Measurements from ENCODE around the gene MEF2D.

The MEF2D gene

GRCh38 chr1:156544592-156545102, 44.1 kb upstream of the MEF2D start:
- TF ChIP-seq CTCF (IDR thresholded peaks at IDR 0.05; ENCODE audit: low read depth, low read length) = no peak
- no peak for DNase-seq (ENCODE audit: extremely low read depth, low read depth)

- DNase-seq (ENCODE audit: extremely low read depth, low read depth) = no peak
- no peak for TF ChIP-seq CTCF (IDR thresholded peaks at IDR 0.05; ENCODE audit: low read depth, low read length)
Observed at GRCh38 chr1:156543066-156543465, 42.5 kb upstream of the MEF2D start.

- TF ChIP-seq CTCF (IDR thresholded peaks at IDR 0.05; ENCODE audit: low read depth, low read length) = no peak
- DNase-seq (ENCODE audit: extremely low read depth, low read depth) = no peak
Observed at GRCh38 chr1:156540955-156541354, 40.4 kb upstream of the MEF2D start.

DNA sequence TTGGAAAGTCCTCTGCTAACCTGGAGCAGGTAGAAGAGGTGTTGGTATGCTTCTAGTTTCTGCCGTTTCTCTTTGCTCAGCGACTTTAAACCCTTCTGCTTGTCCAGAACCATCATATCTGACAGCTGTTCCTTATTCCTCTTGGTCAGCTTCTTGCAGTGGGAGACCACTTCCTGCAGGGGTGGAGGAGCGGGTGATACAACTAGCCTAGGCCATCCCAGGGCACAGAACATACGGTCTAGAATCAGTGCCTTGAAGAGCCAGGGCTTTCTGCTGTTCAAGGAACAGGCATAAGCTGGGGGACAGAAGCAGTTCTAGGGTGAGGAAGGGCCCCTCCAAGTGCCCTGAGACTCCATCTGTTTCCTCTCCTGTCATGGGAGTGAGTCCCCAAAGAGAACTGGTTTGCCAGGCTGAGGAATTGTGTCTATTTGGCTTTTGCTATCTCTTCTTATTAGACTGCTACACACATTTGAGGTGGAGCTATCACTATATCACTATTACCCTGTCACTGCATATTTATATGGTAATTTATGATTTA, 39.3 kb upstream of the MEF2D start:
- TF ChIP-seq CTCF (IDR thresholded peaks at IDR 0.05; ENCODE audit: low read depth, low read length) = no peak
- DNase-seq (ENCODE audit: extremely low read depth, low read depth) = no peak

DNA sequence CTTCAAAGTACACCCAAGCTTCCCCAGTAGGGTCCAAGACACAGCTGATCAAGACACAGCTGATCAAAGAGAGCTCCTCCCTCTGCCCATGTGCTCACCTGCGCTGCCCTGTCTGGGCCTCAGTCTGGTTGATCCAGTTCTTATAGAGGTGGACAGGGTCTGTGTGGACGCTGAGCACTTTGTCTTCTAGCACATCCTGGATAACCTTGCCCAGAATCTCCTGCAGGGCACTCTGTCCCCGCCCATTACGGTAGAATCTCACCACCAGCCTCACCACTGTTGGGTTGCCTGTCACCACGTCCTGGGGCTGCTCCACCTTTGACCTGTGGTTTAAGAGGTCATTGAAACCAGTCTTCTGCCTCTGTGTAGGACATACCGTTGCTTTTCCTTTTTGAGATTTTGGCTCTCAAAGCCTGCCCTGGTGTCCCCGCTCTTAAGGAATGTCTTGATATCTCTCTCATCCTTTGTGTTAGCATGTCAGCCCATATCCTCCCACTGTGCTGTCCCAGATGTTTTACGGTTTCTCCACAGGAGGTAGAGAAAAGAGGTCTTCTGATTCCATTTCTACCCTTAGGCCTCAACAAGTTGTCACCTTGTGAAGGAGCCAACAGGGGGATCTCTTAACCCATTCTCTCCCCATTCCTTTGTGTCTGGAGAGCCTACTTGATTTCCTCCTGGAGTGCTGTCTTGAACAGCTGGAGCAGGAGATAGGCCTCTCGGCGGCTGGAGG, 38.3 kb upstream of the MEF2D start:
- DNase-seq (ENCODE audit: extremely low read depth, low read depth) = no peak
- no peak for TF ChIP-seq CTCF (IDR thresholded peaks at IDR 0.05; ENCODE audit: low read depth, low read length)

DNA sequence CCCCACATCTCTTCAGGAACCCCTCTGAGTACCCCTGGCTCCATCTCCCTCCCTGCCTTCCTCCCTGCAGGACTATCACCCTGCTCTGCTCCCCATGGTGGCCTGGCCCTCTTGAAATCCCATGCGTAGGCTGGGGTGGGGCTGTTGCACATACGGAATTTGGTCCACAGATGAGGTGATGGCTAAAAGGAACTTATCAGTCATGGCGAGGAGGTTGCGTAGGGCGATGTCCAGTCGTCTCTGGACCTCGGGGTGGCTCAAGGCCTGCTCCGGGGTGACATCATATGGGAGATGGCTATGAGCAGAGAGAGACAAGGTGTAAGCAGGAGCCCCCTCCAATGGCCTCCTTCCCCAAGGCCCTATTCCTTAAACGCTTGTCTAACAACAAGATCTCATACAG, 36.5 kb upstream of the MEF2D start:
- DNase-seq (ENCODE audit: extremely low read depth, low read depth) = no peak
- no peak for TF ChIP-seq CTCF (IDR thresholded peaks at IDR 0.05; ENCODE audit: low read depth, low read length)

GRCh38 chr1:156534424-156535060, 34.0 kb upstream of the MEF2D start:
- TF ChIP-seq CTCF (IDR thresholded peaks at IDR 0.05; ENCODE audit: low read depth, low read length) = no peak
- DNase-seq (ENCODE audit: extremely low read depth, low read depth) = no peak

Data from AG09319 (cell line).